BLaER1 treated with 17β-estradiol and CSF1 and Interleukin-3, amounts not matched to agents 10 nM and 100 nM (cell line): ENCODE data around the gene NCOA6.
A peak's percentile ranks its signal among the peaks of the same experiment; 100 is the strongest.

Source experiments
- H3K27ac ChIP-seq, 11 experiments: shearing (Covaris generic); formaldehyde crosslinking; 2 replicates each; pipeline ENCODE4 v1.8.1; 2022
- H3K27me3 ChIP-seq, 11 experiments: shearing (Covaris generic); formaldehyde crosslinking; 2 replicates each; pipeline ENCODE4 v1.8.1; 2022
- H3K36me3 ChIP-seq, 11 experiments: shearing (Covaris generic); formaldehyde crosslinking; 2 replicates each; pipeline ENCODE4 v1.8.1; 2022
- H3K4me1 ChIP-seq, 10 experiments: shearing (Covaris generic); formaldehyde crosslinking; 2 replicates each; pipeline ENCODE4 v1.8.1; 2022
- H3K4me2 ChIP-seq, 11 experiments: shearing (Covaris generic); formaldehyde crosslinking; 2 replicates each; pipeline ENCODE4 v1.8.1; 2022
- H3K4me3 ChIP-seq, 10 experiments: shearing (Covaris generic); formaldehyde crosslinking; 2 replicates each; pipeline ENCODE4 v1.8.1; 2022
- H3K9ac ChIP-seq, 11 experiments: shearing (Covaris generic); formaldehyde crosslinking; 2 replicates each; pipeline ENCODE4 v1.8.1; 2022
- H3K9me3 ChIP-seq, 11 experiments: shearing (Covaris generic); formaldehyde crosslinking; replicated peaks in 1 of 11; 2 replicates each; pipeline ENCODE4 v1.8.1; 2022
- H4K20me1 ChIP-seq, 11 experiments: shearing (Covaris generic); formaldehyde crosslinking; 2 replicates each; pipeline ENCODE4 v1.8.1; 2022
- Cebpa-rat ChIP-seq, 11 experiments: shearing (Covaris generic); IDR thresholded peaks; 2 replicates each; pipeline ENCODE4 v1.8.1; 2022

The NCOA6 gene

DNA sequence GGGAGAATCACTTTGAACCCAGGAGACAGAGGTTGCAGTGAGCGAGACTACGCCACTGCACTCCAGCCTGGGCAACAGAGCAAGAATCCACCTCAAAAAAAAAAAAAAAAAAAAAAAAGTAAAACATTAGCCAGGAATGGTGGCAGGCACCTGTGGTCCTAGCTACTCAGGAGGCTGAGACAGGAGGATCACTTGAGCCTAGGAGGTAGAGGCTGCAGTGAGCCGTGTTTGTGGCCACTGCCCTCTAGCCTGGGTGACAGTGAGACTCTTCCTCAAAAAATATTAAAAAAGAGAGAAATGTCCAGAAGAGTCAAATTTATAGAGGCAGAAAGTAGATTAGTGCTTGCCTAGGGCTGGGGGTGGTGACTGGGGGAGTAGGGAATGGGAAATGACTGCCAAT is 141.8 kb downstream of the NCOA6 start:
- Histone ChIP-seq H3K9ac (no peak overlapping the region), H3K4me2 (no peak overlapping the region), H3K4me1 (peaks cover 0 to 21% (median 10%) of the 10 kb centered on the region in 10 experiments; a peak in 12 of 20 replicates), H3K27ac (no peak overlapping the region), H3K9me3 (no peaks in the 10 kb centered on the region), H3K4me3 (no peak overlapping the region), H3K36me3 (no peaks in the 10 kb centered on the region), H4K20me1 (no peaks in the 10 kb centered on the region), H3K27me3 (no peaks in the 10 kb centered on the region)
- no peak for TF ChIP-seq Cebpa-rat (IDR thresholded peaks at IDR 0.05)

DNA sequence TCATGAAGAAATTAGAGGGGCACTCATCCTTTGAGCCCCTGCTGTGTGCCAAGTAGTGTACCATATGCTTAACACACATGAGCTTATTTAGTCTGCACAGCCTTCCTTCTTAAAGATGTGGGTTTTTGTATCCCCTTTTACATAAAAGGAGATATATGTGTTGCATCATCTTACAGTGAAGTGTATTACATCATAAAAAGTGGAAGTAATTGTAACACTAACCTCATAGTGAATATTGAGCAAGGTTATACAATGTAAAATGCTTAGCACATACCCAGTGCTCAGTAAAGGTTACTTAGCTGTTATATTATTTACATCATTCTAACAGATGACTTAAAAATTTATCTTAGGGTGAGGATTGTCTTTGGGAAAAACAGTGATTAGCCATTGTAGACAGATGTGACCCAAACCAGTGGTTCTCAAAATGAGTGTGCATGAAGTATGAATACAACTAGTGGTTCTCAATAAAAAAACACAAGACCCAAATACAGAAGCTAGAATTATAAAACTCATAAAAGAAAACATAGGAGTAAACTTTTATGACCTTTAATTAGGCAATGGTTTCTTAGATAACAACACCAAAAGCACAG is 144.8 kb downstream of the NCOA6 start:
- Histone ChIP-seq H3K4me2 (peak overlapping the region; percentile 11 to 71 (median 29); a peak in 14 of 22 replicates), H4K20me1 (peaks cover 0 to 3% (median 0%) of the 10 kb centered on the region in 11 experiments; a peak in 2 of 22 replicates), H3K27me3 (no peaks in the 10 kb centered on the region), H3K9ac (0 out of 22 replicates have a peak overlapping the region, but pooled peaks of 1 of the 11 experiments have one; percentile 17), H3K4me1 (peaks cover 16 to 35% (median 23%) of the 10 kb centered on the region in 10 experiments), H3K9me3 (no peaks in the 10 kb centered on the region), H3K4me3 (no peak overlapping the region), H3K27ac (peak overlapping the region in 10 of 11 experiments; percentile 18 to 68 (median 50); a peak in 16 of 22 replicates), H3K36me3 (no peaks in the 10 kb centered on the region)
- TF ChIP-seq Cebpa-rat (IDR thresholded peaks at IDR 0.05), result peak in 7 of 11 experiments; percentile 36 to 82 (median 47); a peak in 9 of 22 replicates

DNA sequence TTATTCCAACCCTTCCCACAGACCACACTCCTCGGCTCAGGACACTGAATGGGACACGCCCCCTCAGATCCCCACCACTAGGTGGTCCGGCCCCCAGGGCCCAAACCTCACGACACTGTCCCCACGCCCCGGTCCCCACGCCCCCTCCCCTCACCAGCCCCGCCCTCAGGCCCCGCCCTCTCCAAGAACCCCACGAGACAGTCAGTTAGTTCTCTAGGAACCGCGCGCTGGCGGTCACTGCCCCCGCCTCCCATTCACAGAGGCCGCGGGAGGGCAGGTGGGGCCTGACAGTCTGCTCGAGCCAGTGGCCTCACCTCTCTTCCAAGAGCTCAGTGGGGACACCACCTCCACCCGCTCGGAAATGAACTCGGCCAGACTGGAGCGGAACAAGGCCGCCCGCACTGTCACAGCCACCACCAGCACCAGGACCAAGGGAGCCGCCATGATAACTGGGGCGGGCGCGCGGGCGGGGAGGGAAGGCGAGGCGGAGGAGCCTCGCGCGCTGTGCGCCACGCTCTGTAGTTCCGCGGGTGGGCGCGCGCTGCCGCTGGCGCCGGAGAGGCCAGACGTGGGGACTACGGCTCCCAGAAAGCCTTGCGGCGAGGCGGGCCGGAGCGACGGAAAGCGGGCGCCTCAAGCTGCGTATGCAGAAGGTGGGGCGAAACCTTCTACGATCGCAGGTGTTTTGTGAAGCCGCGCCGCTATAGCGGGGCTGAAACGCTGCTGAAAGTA is 148.6 kb downstream of the NCOA6 start, which contains the start of gene PIGU:
Gene PIGU (minus strand): TSS at position 451 of the 732 bp plus-strand sequence. CDS start 7 bp downstream, at position 444.
- no peaks in the 10 kb centered on the region for H3K27me3 ChIP-seq
- peak within 1 kb of the TSS; percentile 72 to 92 (median 86) for H3K9ac ChIP-seq
- H3K36me3 ChIP-seq, result no peaks in the 10 kb centered on the region; a peak in 1 of 22 replicates
- no peaks in the 10 kb centered on the region for H3K9me3 ChIP-seq
- H3K4me2 ChIP-seq, result peak within 1 kb of the TSS; percentile 79 to 96 (median 87)
- peak within 1 kb of the TSS; percentile 40 to 91 (median 82); a peak in 21 of 22 replicates for H3K27ac ChIP-seq
- H3K4me1 ChIP-seq, result peaks cover 24 to 45% (median 33%) of the 10 kb centered on the region in 10 experiments
- H3K4me3 ChIP-seq, result peak within 1 kb of the TSS; percentile 63 to 84 (median 76)
- TF ChIP-seq Cebpa-rat (IDR thresholded peaks at IDR 0.05), result no peak
- H4K20me1 ChIP-seq, result peaks cover 0 to 15% (median 0%) of the 10 kb centered on the region in 11 experiments; a peak in 3 of 22 replicates

DNA sequence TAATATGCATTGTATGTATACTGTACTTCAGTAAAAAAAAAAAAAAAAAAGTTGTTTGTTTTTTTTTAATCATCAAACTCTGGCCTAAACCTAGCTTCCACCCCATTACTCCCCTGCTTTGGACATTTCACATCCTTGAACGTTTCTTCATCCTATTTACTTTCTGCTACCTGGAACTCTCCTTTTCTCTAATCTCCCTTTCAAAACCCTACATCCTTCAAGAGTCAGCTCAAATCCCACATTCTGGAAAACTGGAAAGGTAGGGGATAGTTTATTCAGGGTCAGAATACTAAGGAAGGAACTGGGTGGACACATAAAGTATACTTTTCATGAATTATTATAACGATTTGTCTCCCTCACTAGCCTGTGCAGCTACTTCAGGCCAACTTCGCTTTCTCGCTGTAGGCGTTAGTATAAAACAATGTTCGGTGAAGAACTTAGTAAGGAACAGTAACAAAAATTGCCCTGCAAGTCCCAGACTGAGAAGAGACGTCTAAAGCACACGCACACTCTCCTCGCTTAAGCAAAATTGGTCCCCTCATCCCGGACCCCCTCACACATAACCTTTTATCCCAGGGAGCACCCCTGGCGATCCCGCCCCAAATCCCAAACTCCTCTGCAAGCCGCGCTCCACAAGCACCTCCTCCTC is 149.3 kb downstream of the NCOA6 start:
- peak overlapping the region; percentile 69 to 92 (median 86) for H3K9ac ChIP-seq
- peak overlapping the region; percentile 77 to 96 (median 86) for H3K4me2 ChIP-seq
- H4K20me1 ChIP-seq, result peaks cover 0 to 15% (median 0%) of the 10 kb centered on the region in 11 experiments; a peak in 3 of 22 replicates
- H3K27me3 ChIP-seq, result no peaks in the 10 kb centered on the region
- H3K27ac ChIP-seq, result peak overlapping the region in 10 of 11 experiments; percentile 9 to 91 (median 82); a peak in 17 of 22 replicates
- H3K36me3 ChIP-seq, result no peaks in the 10 kb centered on the region; a peak in 1 of 22 replicates
- peaks cover 24 to 40% (median 32%) of the 10 kb centered on the region in 10 experiments for H3K4me1 ChIP-seq
- H3K4me3 ChIP-seq, result peak overlapping the region; percentile 63 to 84 (median 76)
- TF ChIP-seq Cebpa-rat (IDR thresholded peaks at IDR 0.05), result no peak
- no peaks in the 10 kb centered on the region for H3K9me3 ChIP-seq

DNA sequence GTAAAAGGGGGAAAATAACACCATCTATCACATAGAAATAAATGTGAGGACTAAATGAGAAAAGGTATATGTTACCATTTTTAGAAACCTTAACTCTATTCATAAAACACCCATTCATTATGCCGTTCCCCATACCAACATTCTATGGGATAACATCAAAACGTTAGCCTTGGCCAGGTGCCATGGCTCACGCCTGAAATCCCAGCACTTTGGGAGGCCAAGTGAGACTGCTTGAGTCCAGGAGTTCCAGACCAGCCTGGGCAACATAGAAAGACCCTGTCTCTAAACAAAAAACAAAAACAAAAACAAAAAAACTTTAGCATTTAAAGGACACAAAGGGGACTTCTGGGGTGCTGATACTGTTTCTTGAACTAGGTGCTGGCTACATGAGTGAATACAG is 149.9 kb downstream of the NCOA6 start:
- no peak for TF ChIP-seq Cebpa-rat (IDR thresholded peaks at IDR 0.05)
- H3K4me3 ChIP-seq, result peak overlapping the region in 9 of 10 experiments; percentile 63 to 84 (median 75); a peak in 13 of 20 replicates
- no peak overlapping the region for H3K27ac ChIP-seq
- peak overlapping the region; percentile 77 to 96 (median 86); a peak in 21 of 22 replicates for H3K4me2 ChIP-seq
- H3K27me3 ChIP-seq, result no peaks in the 10 kb centered on the region
- H3K36me3 ChIP-seq, result peaks cover 0 to under 1% (median 0%) of the 10 kb centered on the region in 11 experiments; a peak in 1 of 22 replicates
- H3K4me1 ChIP-seq, result peaks cover 24 to 35% (median 29%) of the 10 kb centered on the region in 10 experiments
- H3K9me3 ChIP-seq, result no peaks in the 10 kb centered on the region
- peak overlapping the region in 9 of 11 experiments; percentile 69 to 92 (median 86); a peak in 9 of 22 replicates for H3K9ac ChIP-seq
- H4K20me1 ChIP-seq, result peaks cover 0 to 15% (median 0%) of the 10 kb centered on the region in 11 experiments; a peak in 3 of 22 replicates

DNA sequence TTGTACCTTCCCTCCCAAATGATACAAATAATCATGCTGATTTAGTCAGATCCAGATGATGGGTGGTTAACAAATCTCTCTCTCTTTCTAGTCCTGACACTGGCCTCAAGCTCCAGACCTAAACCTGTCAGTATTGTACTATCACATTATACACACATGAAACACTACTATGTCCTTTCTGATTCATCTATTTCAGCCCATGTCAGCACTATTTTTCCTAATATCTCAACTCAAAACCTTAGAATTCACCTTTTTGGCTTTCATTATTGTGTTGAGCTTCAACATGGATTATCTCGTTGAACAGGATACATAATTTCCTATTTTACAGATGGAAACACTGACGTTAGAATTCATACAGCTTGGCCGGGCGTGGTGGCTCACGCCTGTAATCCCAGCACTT is 152.0 kb downstream of the NCOA6 start:
- Histone ChIP-seq H3K4me2 (no peak overlapping the region), H3K9ac (no peak overlapping the region)
- no peak for TF ChIP-seq Cebpa-rat (IDR thresholded peaks at IDR 0.05)

DNA sequence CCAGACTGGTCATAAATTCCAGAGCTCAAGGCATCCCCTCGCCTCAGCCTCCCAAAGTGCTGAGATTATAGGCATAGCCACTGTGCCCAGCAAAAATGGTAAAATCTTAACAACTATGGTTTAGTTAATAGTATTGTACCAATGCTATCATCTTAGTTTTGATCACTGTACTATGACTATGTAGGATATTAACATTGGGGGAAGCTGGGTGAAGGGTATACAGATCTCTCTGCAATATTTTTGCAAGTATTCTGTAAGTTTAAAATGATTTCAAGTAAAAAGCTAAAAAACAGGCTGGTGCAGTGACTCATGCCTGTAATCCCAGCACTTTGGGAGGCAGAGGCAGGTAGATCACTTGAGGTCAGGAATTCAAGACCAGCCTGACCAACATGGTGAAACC is 156.4 kb downstream of the NCOA6 start:
- Histone ChIP-seq H3K27me3 (no peaks in the 10 kb centered on the region), H3K4me3 (no peak overlapping the region), H3K36me3 (peaks cover 0 to 10% (median 0%) of the 10 kb centered on the region in 11 experiments; a peak in 2 of 22 replicates), H3K27ac (no peak overlapping the region), H3K9me3 (peaks cover 0 to 10% (median 7%) of the 10 kb centered on the region in 11 experiments; a peak in 12 of 22 replicates), H3K4me1 (no peaks in the 10 kb centered on the region), H4K20me1 (peaks cover 0 to 21% (median 0%) of the 10 kb centered on the region in 11 experiments; a peak in 2 of 22 replicates), H3K9ac (no peak overlapping the region), H3K4me2 (no peak overlapping the region)
- no peak for TF ChIP-seq Cebpa-rat (IDR thresholded peaks at IDR 0.05)

More for the DNA sequence above, 152.0 kb downstream of the NCOA6 start:
- Histone ChIP-seq H3K27me3 (no peaks in the 10 kb centered on the region), H3K36me3 (peaks cover 0 to 10% (median 0%) of the 10 kb centered on the region in 11 experiments; a peak in 2 of 22 replicates), H3K4me1 (peaks cover 17 to 26% (median 24%) of the 10 kb centered on the region in 10 experiments; a peak in 19 of 20 replicates), H3K9me3 (peaks cover 0 to 10% (median 7%) of the 10 kb centered on the region in 11 experiments; a peak in 12 of 22 replicates), H3K4me3 (no peak overlapping the region), H4K20me1 (peaks cover 0 to 15% (median 0%) of the 10 kb centered on the region in 11 experiments; a peak in 3 of 22 replicates), H3K27ac (no peak overlapping the region)
